HG03442 (cell line): Measurements from ENCODE around the gene ACKR2.

Experiments
- ATAC-seq: cut with Tn5 transposase; IDR thresholded peaks from one replicate; pipeline ENCODE4 v1.9.1; 2021; ENCODE audit warnings: mild to moderate bottlenecking, moderate library complexity; ENCODE audit not compliant: unreplicated experiment

ACKR2 gene

GRCh38 chr3:42829083-42829627, 19.9 kb downstream of the ACKR2 start:
- ATAC-seq, result no peak

- no peak for ATAC-seq
Observed at GRCh38 chr3:42829628-42830436, 20.6 kb downstream of the ACKR2 start.

GRCh38 chr3:42830437-42831320, 21.4 kb downstream of the ACKR2 start:
- ATAC-seq, result no peak

GRCh38 chr3:42831321-42831713, 22.1 kb downstream of the ACKR2 start:
- peak; percentile 58 for ATAC-seq

- ATAC-seq, result no peak
Observed at GRCh38 chr3:42836150-42837123, 27.2 kb downstream of the ACKR2 start.

GRCh38 chr3:42838571-42838970, 29.3 kb downstream of the ACKR2 start:
- ATAC-seq, result no peak

- peak; percentile 90 for ATAC-seq
Observed at GRCh38 chr3:42839616-42840015, 30.4 kb downstream of the ACKR2 start.

- no peak for ATAC-seq
Observed at GRCh38 chr3:42841332-42841731, 32.1 kb downstream of the ACKR2 start.

- ATAC-seq, result no peak
Observed at GRCh38 chr3:42843713-42844411, 34.6 kb downstream of the ACKR2 start.

- no peak for ATAC-seq
Observed at GRCh38 chr3:42844412-42844713, 35.1 kb downstream of the ACKR2 start.

- ATAC-seq, result no peak
Observed at GRCh38 chr3:42844815-42845214, 35.6 kb downstream of the ACKR2 start.

- ATAC-seq, result no peak
Observed at GRCh38 chr3:42846685-42847522, 37.7 kb downstream of the ACKR2 start.

GRCh38 chr3:42847731-42848130, 38.5 kb downstream of the ACKR2 start:
- no peak for ATAC-seq

GRCh38 chr3:42849017-42849416, 39.8 kb downstream of the ACKR2 start:
- no peak for ATAC-seq

- ATAC-seq, result no peak
Observed at GRCh38 chr3:42850263-42850662, 41.0 kb downstream of the ACKR2 start.

GRCh38 chr3:42851228-42851834, 42.1 kb downstream of the ACKR2 start:
- no peak for ATAC-seq

- no peak for ATAC-seq
Observed at GRCh38 chr3:42852441-42852840, 43.2 kb downstream of the ACKR2 start.

GRCh38 chr3:42853056-42853455, 43.8 kb downstream of the ACKR2 start:
- ATAC-seq, result no peak
